Measurements from ENCODE around the gene OPCML. TPM values are rescaled to one million over a fixed set of nuclear protein-coding genes. Genes with fewer than 3 reads are reported as not detected.

OPCML gene
- total and polyA plus RNA-seq, 2 of the 13 experiments (the other 11 are each of a cell fraction or from before 2014, with no cell fraction given) = not detected

DNA sequence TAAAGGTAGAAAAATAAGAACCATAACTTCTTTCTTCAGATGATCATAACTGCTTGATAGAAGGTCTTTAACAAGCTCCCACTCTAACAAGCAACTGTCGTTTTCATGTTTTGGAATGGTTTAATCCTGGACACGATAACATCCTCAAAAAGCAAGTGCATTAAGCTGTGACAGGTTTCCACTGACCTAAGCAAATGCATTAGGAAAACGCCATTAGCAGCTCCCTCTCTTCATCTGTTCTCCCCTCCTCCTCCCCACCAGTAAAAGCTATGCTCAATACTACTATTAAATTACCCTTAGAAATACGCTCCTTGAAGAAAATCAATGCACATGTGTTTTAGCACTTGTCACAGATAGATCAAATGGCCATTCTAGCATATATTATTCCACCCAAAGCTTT is 729.4 kb downstream of the OPCML start (continued):
- TF ChIP-seq, protein P1, sequence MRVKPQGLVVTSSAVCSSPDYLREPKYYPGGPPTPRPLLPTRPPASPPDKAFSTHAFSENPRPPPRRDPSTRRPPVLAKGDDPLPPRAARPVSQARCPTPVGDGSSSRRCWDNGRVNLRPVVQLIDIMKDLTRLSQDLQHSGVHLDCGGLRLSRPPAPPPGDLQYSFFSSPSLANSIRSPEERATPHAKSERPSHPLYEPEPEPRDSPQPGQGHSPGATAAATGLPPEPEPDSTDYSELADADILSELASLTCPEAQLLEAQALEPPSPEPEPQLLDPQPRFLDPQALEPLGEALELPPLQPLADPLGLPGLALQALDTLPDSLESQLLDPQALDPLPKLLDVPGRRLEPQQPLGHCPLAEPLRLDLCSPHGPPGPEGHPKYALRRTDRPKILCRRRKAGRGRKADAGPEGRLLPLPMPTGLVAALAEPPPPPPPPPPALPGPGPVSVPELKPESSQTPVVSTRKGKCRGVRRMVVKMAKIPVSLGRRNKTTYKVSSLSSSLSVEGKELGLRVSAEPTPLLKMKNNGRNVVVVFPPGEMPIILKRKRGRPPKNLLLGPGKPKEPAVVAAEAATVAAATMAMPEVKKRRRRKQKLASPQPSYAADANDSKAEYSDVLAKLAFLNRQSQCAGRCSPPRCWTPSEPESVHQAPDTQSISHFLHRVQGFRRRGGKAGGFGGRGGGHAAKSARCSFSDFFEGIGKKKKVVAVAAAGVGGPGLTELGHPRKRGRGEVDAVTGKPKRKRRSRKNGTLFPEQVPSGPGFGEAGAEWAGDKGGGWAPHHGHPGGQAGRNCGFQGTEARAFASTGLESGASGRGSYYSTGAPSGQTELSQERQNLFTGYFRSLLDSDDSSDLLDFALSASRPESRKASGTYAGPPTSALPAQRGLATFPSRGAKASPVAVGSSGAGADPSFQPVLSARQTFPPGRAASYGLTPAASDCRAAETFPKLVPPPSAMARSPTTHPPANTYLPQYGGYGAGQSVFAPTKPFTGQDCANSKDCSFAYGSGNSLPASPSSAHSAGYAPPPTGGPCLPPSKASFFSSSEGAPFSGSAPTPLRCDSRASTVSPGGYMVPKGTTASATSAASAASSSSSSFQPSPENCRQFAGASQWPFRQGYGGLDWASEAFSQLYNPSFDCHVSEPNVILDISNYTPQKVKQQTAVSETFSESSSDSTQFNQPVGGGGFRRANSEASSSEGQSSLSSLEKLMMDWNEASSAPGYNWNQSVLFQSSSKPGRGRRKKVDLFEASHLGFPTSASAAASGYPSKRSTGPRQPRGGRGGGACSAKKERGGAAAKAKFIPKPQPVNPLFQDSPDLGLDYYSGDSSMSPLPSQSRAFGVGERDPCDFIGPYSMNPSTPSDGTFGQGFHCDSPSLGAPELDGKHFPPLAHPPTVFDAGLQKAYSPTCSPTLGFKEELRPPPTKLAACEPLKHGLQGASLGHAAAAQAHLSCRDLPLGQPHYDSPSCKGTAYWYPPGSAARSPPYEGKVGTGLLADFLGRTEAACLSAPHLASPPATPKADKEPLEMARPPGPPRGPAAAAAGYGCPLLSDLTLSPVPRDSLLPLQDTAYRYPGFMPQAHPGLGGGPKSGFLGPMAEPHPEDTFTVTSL (CRISPR knock-in tag; IDR thresholded peaks at IDR 0.05; ENCODE audit: borderline replicate concordance) = no peak
- no peak for TF ChIP-seq ZNF577 (CRISPR knock-in tag; IDR thresholded peaks at IDR 0.05; ENCODE audit: borderline replicate concordance, low read depth)
- no peak for TF ChIP-seq ZNF570 (CRISPR knock-in tag; IDR thresholded peaks at IDR 0.05; ENCODE audit: borderline replicate concordance)
- TF ChIP-seq, protein P2, sequence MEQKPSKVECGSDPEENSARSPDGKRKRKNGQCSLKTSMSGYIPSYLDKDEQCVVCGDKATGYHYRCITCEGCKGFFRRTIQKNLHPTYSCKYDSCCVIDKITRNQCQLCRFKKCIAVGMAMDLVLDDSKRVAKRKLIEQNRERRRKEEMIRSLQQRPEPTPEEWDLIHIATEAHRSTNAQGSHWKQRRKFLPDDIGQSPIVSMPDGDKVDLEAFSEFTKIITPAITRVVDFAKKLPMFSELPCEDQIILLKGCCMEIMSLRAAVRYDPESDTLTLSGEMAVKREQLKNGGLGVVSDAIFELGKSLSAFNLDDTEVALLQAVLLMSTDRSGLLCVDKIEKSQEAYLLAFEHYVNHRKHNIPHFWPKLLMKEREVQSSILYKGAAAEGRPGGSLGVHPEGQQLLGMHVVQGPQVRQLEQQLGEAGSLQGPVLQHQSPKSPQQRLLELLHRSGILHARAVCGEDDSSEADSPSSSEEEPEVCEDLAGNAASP (CRISPR knock-in tag; IDR thresholded peaks at IDR 0.05; ENCODE audit: borderline replicate concordance) = no peak
- TF ChIP-seq NAIF1 (CRISPR knock-in tag; IDR thresholded peaks at IDR 0.05; ENCODE audit: borderline replicate concordance) = no peak
- no peak for TF ChIP-seq FOXK1 (CRISPR knock-in tag; IDR thresholded peaks at IDR 0.05; ENCODE audit: borderline replicate concordance, low read depth)
- no peak for TF ChIP-seq SIN3A (IDR thresholded peaks at IDR 0.05; ENCODE audit: borderline replicate concordance, low read depth, low read length)
- TF ChIP-seq NFIC (IDR thresholded peaks at IDR 0.05; ENCODE audit: low read length) = no peak

All from HepG2 (cell line).